Right ventricle myocardium superior (tissue), 1 donor: ENCODE measurements around the gene ZNF26. TPM values are rescaled to one million over a fixed set of nuclear protein-coding genes. Genes with fewer than 3 reads are reported as not detected.

Source experiments
- ATAC-seq: fragments of 200-7000 bp; cut with Tn5 transposase; one replicate; pipeline ENCODE4 v1.9.1; 2020; ENCODE audit warnings: mild to moderate bottlenecking; ENCODE audit not compliant: poor library complexity
- DNase-seq: peaks from one replicate; pipeline ENCODE4 v3.0.0-alpha.2; 2020
- intact Hi-C: fragments of 100-400 bp; cut with DNase I; formaldehyde crosslinking; loops from one replicate; pipeline ENCODE4 v1.11.2; 2022
- total RNA-seq: library from RNA; stranded (reverse); fragmentation: NEBNext Ultra II Directional; extraction: Animal tissue kit (Norgen Biotek cat#: 25700); gene quantifications from one replicate; pipeline ENCODE4 v1.2.1, GENCODE V29; 2021
- donor health status: DM: no; HTN: yes; CAD: no; lungs with severe emphysema.

The ZNF26 gene
- total RNA-seq, 1 donor from 2014 or later, result 2.6 TPM

GRCh38 chr12:133038118-133038709 is 52.0 kb downstream of the ZNF26 start:
- no peak for ATAC-seq
- DNase-seq, result no peak
- intact Hi-C loops, result loop anchor here (5.0 kb wide), 1 partner anchor 44 kb away; the partner anchor contains the start of gene ZNF140

- DNase-seq, result no peak
- intact Hi-C loops, result no loop called here
- no peak for ATAC-seq
Observed at GRCh38 chr12:133046698-133047097, 60.5 kb downstream of the ZNF26 start.

GRCh38 chr12:133057446-133057845 is 71.3 kb downstream of the ZNF26 start:
- ATAC-seq (no peak), DNase-seq (no peak)
- intact Hi-C loops, result no loop called here

DNA sequence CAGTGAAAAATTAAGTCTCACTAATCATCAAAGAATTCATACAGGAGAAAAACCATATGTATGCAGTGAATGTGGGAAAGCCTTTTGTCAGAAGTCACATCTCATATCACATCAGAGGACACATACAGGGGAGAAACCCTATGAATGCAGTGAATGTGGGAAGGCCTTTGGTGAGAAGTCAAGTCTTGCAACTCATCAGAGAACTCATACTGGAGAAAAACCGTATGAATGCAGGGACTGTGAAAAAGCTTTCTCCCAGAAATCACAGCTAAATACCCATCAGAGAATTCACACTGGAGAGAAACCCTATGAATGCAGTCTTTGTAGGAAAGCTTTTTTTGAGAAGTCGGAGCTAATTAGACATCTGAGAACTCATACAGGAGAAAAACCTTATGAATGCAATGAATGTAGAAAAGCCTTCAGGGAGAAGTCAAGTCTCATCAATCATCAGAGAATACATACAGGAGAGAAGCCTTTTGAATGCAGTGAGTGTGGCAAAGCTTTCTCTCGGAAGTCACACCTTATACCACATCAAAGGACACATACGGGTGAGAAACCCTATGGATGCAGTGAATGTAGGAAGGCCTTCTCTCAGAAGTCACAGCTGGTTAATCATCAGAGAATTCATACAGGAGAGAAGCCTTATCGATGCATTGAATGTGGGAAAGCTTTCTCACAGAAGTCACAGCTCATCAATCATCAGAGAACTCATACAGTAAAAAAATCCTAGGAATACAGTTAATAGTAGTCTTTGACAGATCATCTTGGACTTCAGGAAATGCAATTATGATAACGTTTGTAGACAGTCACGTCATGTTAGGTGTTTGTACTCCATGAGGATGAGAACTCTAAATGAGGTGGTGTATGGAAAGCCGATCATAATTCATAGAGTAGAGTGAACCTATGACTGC is 72.3 kb downstream of the ZNF26 start:
- ATAC-seq, result no peak
- intact Hi-C loops, result no loop called here

GRCh38 chr12:133061954-133062353 is 75.8 kb downstream of the ZNF26 start:
- no peak for ATAC-seq
- intact Hi-C loops, result no loop called here
- no peak for DNase-seq

More for the DNA sequence above, 72.3 kb downstream of the ZNF26 start:
- DNase-seq, result no peak

DNA sequence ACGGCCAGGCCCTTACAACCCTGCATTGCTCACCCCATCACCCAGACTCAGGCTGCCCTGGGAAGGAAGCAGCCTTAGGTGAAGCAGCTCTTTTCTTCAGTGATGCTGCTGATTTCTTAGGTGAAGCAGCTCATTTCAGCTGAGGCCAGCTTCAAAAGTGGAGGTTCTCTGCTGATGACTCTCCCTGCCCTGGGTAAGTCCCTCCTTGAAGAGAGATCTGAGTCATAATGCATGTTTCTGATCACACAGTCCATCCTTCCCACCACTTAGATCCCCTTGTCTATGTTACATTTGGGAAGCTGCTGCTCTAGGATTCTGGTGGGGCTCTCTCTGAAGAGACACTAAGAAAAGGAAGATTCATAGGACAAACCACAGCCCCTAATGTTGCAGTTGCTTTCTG is 77.4 kb downstream of the ZNF26 start:
- intact Hi-C loops, result no loop called here
- ATAC-seq, result no peak
- DNase-seq, result no peak

DNA sequence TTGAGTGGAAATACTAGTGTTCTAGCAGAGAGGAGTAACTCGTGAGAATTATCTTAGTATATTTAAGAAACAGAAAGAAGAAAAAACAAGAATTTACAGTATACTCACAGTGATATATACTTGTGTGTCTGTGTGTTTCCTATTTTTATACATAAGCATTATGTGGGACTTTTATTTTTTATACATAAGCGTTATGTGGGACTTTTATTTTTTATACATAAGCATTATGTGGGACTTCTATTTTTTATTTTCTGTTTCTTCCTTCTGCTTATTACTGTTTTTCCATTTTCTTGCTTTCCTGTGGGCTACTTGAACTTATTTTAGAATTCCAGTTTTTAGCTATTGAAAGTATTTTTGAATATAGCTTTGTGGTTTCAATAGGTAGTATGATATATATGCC is 87.7 kb downstream of the ZNF26 start:
- intact Hi-C loops, result no loop called here
- ATAC-seq (no peak), DNase-seq (no peak)

Other genes starting within 250 kb of the ZNF26 start
- 25.6 TPM for gene ANKLE2, start 224.5 kb upstream of the ZNF26 start, total RNA-seq
- 24.8 TPM for gene GOLGA3, start 157.5 kb upstream of the ZNF26 start, total RNA-seq
- 10.5 TPM for gene CHFR, start 98.8 kb upstream of the ZNF26 start, total RNA-seq
- gene ZNF605, start 30.1 kb upstream of the ZNF26 start, total RNA-seq, result 11.1 TPM
- 16.9 TPM for gene ZNF84, start 51.1 kb downstream of the ZNF26 start, total RNA-seq
- gene ZNF140, start 94.6 kb downstream of the ZNF26 start, total RNA-seq, result 6.1 TPM
- gene ZNF891, start 143.9 kb downstream of the ZNF26 start, total RNA-seq, result 1.0 TPM
- 5.2 TPM for gene ZNF10, start 144.3 kb downstream of the ZNF26 start, total RNA-seq
- gene ZNF268, start 195.1 kb downstream of the ZNF26 start, total RNA-seq, result 7.6 TPM
- not detected for gene ANHX, start 249.5 kb downstream of the ZNF26 start, total RNA-seq